ENCODE data around the gene PACS2.

DNA sequence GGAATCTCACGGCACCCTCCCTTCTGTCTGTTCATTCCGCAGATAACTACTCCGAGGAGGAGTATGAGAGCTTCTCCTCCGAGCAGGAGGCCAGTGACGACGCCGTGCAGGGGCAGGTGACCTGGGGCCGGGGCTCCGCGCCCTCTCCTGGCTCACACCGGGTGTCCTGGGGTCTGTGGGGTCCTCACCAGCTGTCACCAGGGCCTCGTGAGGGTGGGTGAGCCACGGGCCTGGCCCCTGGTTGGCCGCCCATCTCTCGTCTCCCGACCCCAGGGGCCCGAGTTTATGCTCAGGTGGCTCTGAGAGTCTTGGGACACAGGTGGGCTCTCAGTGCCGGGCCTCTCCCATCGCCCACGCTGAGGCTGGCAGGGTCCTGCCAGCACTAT, 53.5 kb downstream of the PACS2 start:
- TF ChIP-seq, protein P1, sequence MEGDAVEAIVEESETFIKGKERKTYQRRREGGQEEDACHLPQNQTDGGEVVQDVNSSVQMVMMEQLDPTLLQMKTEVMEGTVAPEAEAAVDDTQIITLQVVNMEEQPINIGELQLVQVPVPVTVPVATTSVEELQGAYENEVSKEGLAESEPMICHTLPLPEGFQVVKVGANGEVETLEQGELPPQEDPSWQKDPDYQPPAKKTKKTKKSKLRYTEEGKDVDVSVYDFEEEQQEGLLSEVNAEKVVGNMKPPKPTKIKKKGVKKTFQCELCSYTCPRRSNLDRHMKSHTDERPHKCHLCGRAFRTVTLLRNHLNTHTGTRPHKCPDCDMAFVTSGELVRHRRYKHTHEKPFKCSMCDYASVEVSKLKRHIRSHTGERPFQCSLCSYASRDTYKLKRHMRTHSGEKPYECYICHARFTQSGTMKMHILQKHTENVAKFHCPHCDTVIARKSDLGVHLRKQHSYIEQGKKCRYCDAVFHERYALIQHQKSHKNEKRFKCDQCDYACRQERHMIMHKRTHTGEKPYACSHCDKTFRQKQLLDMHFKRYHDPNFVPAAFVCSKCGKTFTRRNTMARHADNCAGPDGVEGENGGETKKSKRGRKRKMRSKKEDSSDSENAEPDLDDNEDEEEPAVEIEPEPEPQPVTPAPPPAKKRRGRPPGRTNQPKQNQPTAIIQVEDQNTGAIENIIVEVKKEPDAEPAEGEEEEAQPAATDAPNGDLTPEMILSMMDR (conservative IDR thresholded peaks at IDR 0.05; ENCODE audit: low read length), result no peak
- TF ChIP-seq EZH2phosphoT487 (IDR thresholded peaks at IDR 0.05; ENCODE audit: borderline replicate concordance), result no peak
